NT2/D1 (cell line): Measurements from ENCODE around the gene PAQR3.
"Not testable (repeated sequence)": the region's sequence is repeated elsewhere in the genome, so short reads cannot be mapped to it uniquely, and the experiment has no call there.

Source experiments
- DNase-seq: peaks from one replicate; pipeline ENCODE4 v3.0.0-alpha.2; 2011; ENCODE audit warnings: low read depth, low spot score
- H3K27me3 ChIP-seq: 2 replicates; pipeline ENCODE4 v1.6.0; 2011; ENCODE audit warnings: mild to moderate bottlenecking; ENCODE audit not compliant: insufficient read length, insufficient read depth
- H3K36me3 ChIP-seq: 2 replicates; pipeline ENCODE4 v1.6.1; 2011; ENCODE audit warnings: mild to moderate bottlenecking, low read length, mixed read lengths; ENCODE audit not compliant: insufficient read depth, insufficient read length
- H3K4me1 ChIP-seq: 2 replicates; pipeline ENCODE4 v1.5.1; 2011; ENCODE audit not compliant: insufficient read depth, insufficient read length
- H3K4me3 ChIP-seq: 2 replicates; pipeline ENCODE4 v1.5.1; 2011; ENCODE audit warnings: low read depth; ENCODE audit not compliant: insufficient read length
- H3K9ac ChIP-seq: 2 replicates; pipeline ENCODE4 v1.6.0; 2011; ENCODE audit warnings: low read depth; ENCODE audit not compliant: insufficient read length
- H3K9me3 ChIP-seq: 2 replicates; pipeline ENCODE4 v1.5.1; 2011; ENCODE audit warnings: mild to moderate bottlenecking, low read length; ENCODE audit not compliant: insufficient read depth
- SUZ12 ChIP-seq: IDR thresholded peaks from 2 replicates; pipeline ENCODE4 v1.6.1; 2011; ENCODE audit not compliant: insufficient read length, insufficient read depth; ENCODE audit errors: extremely low read depth
- YY1 ChIP-seq: IDR thresholded peaks from 2 replicates; pipeline ENCODE4 v1.6.1; 2011; ENCODE audit not compliant: insufficient read length, insufficient read depth
- ZNF274 ChIP-seq: IDR thresholded peaks from 2 replicates; pipeline ENCODE4 v1.6.1; 2011; ENCODE audit warnings: mild to moderate bottlenecking, low read depth, low read length

The PAQR3 gene

GRCh38 chr4:78928835-78929234 is 10.4 kb downstream of the PAQR3 start:
- no peaks in the 10 kb centered on the region for H3K9me3 ChIP-seq
- TF ChIP-seq ZNF274 (no peak), SUZ12 (no peak), YY1 (no peak)
- H3K36me3 ChIP-seq: peaks cover 71% of the 10 kb centered on the region
- H3K4me3 ChIP-seq: no peak overlapping the region
- H3K27me3 ChIP-seq: no peaks in the 10 kb centered on the region
- no peak overlapping the region for H3K9ac ChIP-seq
- no peak for DNase-seq
- no peaks in the 10 kb centered on the region for H3K4me1 ChIP-seq

GRCh38 chr4:78926826-78927225 is 12.4 kb downstream of the PAQR3 start:
- no peaks in the 10 kb centered on the region for H3K9me3 ChIP-seq
- no peak for DNase-seq
- H3K9ac ChIP-seq: no peak overlapping the region
- H3K4me3 ChIP-seq: no peak overlapping the region
- peaks cover 57% of the 10 kb centered on the region for H3K36me3 ChIP-seq
- no peak for TF ChIP-seq SUZ12
- no peak for TF ChIP-seq ZNF274
- no peak for TF ChIP-seq YY1
- H3K27me3 ChIP-seq: no peaks in the 10 kb centered on the region
- H3K4me1 ChIP-seq: no peaks in the 10 kb centered on the region

GRCh38 chr4:78923464-78924312 is 15.6 kb downstream of the PAQR3 start:
- H3K9ac ChIP-seq: no peak overlapping the region
- no peaks in the 10 kb centered on the region for H3K27me3 ChIP-seq
- no peak overlapping the region for H3K4me3 ChIP-seq
- H3K4me1 ChIP-seq: no peaks in the 10 kb centered on the region
- no peaks in the 10 kb centered on the region for H3K9me3 ChIP-seq
- peaks cover 40% of the 10 kb centered on the region for H3K36me3 ChIP-seq
- TF ChIP-seq ZNF274: no peak
- TF ChIP-seq YY1: no peak
- no peak for TF ChIP-seq SUZ12
- no peak for DNase-seq

GRCh38 chr4:78922207-78922606 is 17.0 kb downstream of the PAQR3 start:
- no peak overlapping the region for H3K9ac ChIP-seq
- peaks cover 36% of the 10 kb centered on the region for H3K36me3 ChIP-seq

GRCh38 chr4:78910612-78911011 is 28.6 kb downstream of the PAQR3 start:
- Histone ChIP-seq H3K4me1 (no peaks in the 10 kb centered on the region), H3K27me3 (no peaks in the 10 kb centered on the region), H3K9me3 (no peaks in the 10 kb centered on the region), H3K36me3 (peaks cover 19% of the 10 kb centered on the region), H3K4me3 (no peak overlapping the region), H3K9ac (no peak overlapping the region)
- TF ChIP-seq YY1 (no peak), SUZ12 (no peak), ZNF274 (no peak)
- no peak for DNase-seq

More at GRCh38 chr4:78922207-78922606, 17.0 kb downstream of the PAQR3 start:
- no peaks in the 10 kb centered on the region for H3K9me3 ChIP-seq
- H3K4me1 ChIP-seq: no peaks in the 10 kb centered on the region
- no peaks in the 10 kb centered on the region for H3K27me3 ChIP-seq
- H3K4me3 ChIP-seq: no peak overlapping the region
- DNase-seq: no peak
- TF ChIP-seq SUZ12 (no peak), YY1 (no peak)

- not testable (repeated sequence) for H3K4me3 ChIP-seq, H3K4me1 ChIP-seq, H3K9ac ChIP-seq, H3K27me3 ChIP-seq, H3K9me3 ChIP-seq, DNase-seq
- H3K36me3 ChIP-seq: peaks cover 13% of the 10 kb centered on the region
These were observed 30.3 kb downstream of the PAQR3 start for GRCh38 chr4:78908974-78909373.

- Histone ChIP-seq H3K4me3 (no peak overlapping the region), H3K4me1 (no peaks in the 10 kb centered on the region), H3K9me3 (no peaks in the 10 kb centered on the region), H3K36me3 (peaks cover 12% of the 10 kb centered on the region), H3K9ac (no peak overlapping the region), H3K27me3 (no peaks in the 10 kb centered on the region)
- DNase-seq: no peak
- TF ChIP-seq YY1: no peak
- TF ChIP-seq ZNF274: no peak
- TF ChIP-seq SUZ12: no peak
These were observed 31.6 kb downstream of the PAQR3 start for GRCh38 chr4:78907638-78908037.

- Histone ChIP-seq H3K36me3 (no peaks in the 10 kb centered on the region), H3K4me1 (no peaks in the 10 kb centered on the region), H3K27me3 (no peaks in the 10 kb centered on the region), H3K9ac (no peak overlapping the region), H3K9me3 (no peaks in the 10 kb centered on the region), H3K4me3 (no peak overlapping the region)
- TF ChIP-seq YY1: no peak
- no peak for TF ChIP-seq SUZ12
- no peak for TF ChIP-seq ZNF274
- DNase-seq: no peak
These were observed 35.1 kb downstream of the PAQR3 start for GRCh38 chr4:78904143-78904542.
